HG02970 (cell line): Measurements from ENCODE around the gene RMND1.
"Not testable (repeated sequence)": the region's sequence is repeated elsewhere in the genome, so short reads cannot be mapped to it uniquely, and the experiment has no call there.

ENCODE experiments used
- ATAC-seq: cut with Tn5 transposase; IDR thresholded peaks from one replicate; pipeline ENCODE4 v1.9.1; 2021; ENCODE audit warnings: mild to moderate bottlenecking, moderate library complexity, moderate number of reproducible peaks; ENCODE audit not compliant: unreplicated experiment, low FRiP score

Gene RMND1

DNA sequence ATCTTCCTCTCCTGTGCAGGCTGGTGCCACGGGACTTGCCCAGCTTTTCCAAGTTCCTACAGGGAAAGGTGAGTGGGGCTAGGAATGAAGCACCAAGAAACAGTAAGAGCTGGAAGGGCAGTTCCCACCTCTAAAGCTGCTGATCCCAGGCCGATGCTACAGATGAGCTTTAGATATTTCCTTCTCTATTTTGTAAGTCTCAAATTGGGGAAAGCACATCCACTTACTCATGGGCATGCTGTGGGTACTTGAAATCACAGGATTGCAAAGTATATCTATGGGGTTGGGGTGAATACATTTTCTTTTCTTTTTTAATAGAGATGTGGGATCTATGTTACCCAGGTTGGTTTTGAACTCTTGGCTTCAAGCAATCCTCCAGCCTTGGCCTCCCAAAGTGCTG lies 63.7 kb downstream of the RMND1 start:
- no peak for ATAC-seq

DNA sequence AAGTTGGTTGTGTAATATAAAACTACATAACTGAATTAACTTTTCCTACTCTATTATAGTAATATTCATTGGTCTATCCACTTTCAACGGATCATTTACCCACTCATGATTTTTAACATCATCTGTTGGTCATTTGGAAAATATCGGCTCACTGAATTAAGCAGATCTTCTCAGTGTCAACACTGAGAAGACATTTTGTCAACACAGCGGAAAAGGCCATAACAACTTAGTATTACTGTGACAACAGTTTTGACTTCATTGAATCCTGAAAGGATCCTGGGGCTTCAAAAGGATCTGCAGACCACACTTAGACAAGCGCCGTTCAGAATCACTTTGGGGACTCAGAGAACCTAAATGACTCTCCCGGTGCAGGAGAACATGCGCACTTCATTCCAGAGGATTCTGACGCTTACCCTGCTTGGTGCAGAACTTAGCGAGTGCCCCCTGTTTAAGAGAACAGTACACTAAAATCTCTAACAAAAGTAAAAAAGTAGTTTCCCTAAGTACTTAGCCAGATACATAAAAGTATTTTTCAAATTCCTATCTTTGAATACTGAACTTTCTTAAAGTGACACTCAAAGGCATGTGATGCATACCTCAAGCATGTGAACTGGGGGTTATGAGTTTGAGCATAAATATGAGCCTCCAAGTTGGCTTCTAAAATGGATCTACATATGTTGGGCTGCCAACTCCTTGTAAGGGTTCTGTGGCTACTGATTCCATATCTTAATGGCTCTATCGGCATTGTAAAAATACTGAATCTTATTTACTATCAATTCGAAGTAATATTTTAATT lies 64.6 kb downstream of the RMND1 start:
- no peak for ATAC-seq

DNA sequence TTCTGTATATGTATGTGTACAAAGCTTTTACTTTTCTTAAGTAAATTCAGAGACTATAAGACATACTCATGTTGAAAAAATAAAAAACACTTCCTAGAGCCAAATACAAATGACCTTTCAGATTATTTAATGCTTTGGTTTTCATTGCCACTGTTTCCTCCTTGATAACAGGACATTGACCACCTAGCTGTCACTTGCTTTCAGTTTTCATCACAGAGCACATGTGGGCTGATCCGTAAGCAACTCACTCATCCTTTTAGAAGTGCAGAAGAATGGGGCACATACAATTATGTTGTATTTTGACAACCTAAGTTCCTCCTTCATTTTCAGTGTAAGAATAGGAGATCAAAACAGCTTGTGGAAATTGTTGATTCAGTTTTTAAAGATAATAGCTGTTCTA lies 66.7 kb downstream of the RMND1 start:
- ATAC-seq, result no peak

DNA sequence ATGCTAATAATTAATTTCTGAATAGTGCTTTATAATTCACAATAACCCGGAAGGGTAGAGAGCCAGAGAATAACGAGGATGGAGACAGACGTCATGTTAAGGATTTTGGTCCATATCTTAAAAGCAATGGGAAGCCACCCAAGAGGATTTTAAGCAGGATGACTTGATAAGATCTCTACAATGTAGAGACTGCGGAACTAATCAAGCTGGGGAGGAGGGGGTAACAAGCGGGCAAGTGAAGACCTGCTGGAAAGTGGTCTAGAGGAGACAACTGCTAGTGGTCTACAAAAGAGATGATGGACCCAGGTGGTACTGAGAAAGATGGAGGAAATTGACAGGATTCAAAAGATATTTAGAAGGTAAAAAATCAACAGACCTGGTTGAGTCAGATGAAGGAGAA lies 67.8 kb downstream of the RMND1 start:
- no peak for ATAC-seq

DNA sequence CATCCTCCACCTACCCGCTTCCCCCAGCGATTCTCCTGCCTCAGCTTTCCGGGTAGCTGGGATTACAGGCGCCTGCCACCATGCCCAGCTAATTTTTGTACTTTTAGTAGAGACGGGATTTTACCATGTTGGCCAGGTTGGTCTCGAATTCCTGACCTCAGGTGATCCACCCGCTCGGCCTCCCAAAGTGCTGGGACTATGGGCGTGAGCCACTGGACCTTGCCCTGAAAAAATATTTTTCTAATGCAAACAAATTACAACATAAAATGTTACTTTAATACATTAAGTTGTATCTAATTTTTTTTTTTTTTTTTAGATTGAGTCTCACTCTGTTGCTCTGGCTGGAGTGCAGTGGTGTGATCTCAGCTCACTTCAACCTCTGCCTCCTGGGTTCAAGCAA lies 69.3 kb downstream of the RMND1 start:
- not testable (repeated sequence) for ATAC-seq

DNA sequence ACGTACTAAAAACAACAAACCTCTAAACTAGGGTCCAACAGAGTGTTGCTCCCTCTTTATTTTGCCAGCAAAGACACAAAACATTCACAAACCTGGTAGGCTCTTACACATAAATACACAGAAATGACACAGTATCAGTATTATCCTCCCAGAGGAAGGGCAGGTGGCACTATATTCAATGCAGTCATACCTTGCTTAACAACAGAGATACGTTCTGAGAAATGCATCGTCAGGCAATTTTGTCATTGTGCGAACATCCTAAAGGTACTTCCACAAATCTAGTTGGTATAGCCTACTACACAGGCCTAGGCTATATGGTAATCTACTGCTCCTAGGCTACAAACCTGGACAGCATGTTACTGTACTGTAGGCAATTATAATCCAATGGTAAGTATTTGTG lies 70.2 kb downstream of the RMND1 start:
- no peak for ATAC-seq

DNA sequence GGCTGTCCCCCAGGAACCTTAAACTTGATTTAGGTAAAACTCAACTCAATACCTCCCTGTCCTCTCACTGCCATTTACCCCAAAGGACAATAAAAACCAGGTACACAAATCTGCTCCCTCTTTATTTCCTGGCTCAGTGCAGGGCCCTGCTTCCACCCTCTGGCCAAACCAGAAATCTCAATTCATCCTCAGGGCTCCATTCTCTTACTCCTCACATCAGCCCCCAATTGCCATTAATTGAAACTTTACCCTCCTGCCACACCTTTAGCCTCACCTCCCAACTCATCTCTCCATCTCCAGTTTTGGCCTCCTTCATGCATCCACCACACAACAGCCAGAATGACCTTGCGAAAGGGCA lies 71.1 kb downstream of the RMND1 start:
- no peak for ATAC-seq

DNA sequence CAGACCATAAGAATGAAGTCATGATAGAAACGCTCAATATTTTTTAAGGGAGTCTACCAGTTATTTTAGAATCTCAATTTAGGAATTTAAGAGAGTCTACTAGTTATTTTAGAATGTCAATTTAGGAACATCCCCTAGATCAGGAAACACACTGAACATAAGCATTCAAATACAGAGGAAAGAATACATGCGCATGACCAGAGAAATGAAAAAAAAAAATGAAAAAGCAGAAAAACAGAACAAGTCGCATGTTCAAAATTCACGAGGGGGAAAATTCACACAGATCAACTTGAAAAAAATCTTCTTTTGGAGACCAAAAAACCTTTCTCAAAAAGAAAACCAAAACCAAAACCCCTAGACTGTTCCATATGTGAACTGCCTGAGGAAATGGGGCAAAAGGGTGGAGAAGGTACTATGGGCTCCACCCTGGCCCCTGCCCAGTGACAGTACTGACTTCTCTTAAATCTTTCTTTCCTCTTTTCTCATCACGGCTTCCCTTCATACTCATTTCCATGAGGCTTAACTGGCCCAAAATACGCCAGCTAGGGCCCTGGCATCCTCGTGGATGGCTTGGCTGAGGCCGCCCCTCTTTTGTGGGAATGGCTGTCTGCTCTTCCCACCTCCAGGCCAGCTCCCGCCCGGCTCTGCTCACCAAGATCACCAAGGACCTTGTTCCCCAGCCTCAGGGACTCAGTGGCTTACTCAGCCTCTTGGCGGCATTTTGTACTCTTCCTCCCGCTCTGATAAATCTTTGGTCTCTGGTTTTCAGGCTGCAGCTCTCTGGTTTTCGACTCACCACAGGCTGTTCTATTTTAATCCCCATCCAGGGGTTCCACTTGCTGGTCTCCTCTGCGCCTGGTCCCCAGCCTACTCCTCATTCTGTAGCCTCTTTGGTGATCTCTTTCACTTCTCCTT lies 71.7 kb downstream of the RMND1 start:
- no peak for ATAC-seq

DNA sequence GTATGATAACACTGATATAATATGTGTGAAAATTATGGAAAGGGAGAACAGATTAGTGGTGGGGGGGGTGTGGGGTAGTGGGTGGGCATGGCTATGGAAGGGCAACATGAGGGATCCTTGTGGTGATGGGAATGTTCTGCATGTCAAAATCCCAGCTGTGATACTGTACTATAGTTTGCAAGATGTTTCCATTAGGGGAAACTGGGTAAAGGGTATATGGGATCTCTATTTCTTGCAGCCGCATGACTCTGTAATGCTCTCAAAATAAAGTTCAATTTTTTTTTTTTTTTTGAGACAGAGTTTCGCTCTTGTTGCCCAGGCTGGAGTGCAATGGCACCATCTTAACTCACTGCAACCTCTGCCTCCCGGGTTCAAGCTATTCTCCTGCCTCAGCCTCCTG lies 74.8 kb downstream of the RMND1 start:
- ATAC-seq, result no peak

DNA sequence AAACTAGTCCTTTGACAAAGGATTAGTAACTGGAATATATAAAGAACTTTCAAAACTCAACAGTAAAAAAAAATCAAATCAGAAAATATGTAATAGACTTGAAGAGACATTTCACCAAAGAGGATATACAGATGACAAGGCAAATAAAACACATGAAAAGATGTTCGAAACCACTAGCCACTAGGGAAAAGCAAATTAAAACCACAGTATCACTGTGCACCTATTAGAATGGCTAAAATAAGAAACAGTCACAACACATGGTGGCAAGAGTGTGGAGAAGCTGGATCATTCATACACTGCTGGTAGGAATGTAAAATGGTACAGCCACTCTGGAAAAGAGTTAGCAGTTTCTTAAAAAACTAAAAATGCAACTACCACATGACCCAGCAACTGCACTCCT lies 75.5 kb downstream of the RMND1 start:
- no peak for ATAC-seq

DNA sequence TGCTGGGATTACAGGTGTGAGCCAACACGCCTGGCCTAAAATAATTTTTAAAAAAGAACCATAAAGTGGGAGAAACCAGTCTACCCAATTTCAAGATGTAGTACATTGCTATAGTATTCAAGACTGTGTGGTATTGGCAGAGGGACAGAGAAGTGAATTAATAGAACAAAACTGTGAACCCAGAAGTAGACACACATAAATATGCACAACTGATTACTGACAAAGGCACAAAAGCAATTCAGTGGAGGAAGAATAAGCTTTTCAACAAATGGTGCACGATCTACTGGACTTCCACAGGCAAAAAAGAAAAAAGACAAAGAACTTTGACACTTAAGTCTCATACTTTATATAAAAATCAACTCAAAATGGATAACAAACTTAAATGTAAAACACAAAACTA lies 76.1 kb downstream of the RMND1 start:
- no peak for ATAC-seq

DNA sequence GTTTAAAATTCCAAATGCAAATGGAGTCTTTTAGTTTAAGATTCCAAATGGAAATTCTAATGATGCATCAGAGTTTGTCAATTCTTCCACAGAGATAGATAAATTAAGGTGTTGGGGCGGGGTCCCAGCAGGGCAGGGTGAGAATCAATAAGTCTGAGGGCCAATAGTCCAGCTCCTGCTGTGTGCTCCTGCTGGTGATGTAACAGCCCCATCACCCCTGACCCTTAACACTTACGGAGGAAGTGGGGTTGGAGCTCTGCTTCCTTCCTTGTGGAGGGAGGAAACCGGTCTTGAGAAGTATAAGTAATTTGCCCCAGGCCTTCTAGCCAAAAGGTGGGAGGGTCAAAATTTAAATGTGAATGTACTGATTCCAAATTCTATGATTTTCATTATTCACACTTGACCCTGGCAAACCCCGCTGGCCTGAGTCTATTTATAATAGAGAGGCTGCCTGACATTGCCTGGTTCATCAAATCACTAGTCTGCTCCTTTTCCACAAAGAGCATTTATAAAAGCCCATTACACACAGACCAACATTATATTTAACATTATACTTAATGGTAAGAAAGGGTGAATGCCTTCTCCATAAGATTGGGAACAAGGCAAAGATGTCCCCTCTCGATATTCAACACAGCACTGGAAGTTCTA lies 77.8 kb downstream of the RMND1 start:
- no peak for ATAC-seq

DNA sequence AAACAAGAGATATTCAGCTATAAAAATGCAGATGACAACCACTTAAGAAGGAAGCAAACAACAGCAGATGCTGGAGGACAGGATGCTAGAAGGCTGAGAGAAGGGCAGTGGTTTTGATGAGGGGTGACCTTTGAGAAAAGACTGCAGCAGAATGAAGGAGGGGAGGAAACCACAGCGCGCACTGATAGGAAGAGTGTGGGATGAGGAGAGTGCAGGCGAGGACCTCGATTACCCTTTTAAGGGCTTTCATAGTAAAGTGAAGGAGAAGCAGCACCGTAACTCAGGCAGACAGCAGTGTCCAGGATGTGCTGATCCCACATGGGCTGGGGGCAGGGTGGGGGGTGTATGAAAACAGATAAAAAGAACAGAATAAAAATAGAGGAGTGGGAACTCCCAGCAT lies 79.8 kb downstream of the RMND1 start:
- no peak for ATAC-seq

DNA sequence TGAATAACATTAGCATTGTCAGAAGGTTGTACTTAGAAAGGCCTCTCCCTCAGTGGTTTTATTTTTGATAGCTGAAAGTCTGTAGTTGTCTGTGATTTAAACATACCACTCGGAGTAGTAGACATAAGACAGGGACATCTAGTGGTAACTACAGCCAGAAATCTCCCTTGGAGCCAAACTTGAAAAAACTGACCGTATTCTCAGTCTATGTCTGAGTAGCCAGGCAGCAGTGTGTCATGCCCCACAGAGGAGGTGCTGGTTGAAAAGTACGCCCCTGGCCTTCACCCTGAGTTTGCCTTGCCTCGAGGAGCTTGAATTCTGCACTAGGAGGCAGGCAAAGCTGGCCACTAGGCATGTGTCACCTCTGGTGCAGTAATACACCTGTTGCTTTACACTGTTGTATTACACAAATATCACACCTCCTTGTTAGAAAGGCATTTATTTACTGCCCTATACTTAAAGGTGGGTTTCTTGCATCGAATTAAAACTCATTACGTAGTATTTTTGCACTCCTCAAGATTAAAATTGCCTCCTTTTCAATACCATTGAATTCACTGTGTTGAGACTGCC lies 81.3 kb downstream of the RMND1 start:
- no peak for ATAC-seq

DNA sequence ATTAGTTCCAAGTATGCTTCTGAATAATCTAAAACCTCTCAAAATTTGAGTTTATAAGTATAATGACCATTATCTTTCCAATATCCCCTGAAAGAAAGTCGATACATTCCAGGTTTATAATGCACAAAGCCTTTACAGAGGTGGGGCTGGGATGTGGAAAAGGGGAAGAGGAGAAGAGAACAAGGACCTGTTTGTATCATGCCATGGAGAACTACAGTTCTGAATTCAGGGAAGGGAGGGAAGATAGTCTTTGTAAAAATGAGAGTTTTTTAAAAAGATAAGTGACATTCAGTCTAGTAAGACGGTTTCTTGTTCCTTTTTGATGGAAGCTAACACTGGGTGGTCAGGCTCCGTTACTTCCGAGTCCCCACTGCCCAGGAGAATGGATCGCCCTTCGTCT lies 86.7 kb downstream of the RMND1 start:
- ATAC-seq, result no peak

DNA sequence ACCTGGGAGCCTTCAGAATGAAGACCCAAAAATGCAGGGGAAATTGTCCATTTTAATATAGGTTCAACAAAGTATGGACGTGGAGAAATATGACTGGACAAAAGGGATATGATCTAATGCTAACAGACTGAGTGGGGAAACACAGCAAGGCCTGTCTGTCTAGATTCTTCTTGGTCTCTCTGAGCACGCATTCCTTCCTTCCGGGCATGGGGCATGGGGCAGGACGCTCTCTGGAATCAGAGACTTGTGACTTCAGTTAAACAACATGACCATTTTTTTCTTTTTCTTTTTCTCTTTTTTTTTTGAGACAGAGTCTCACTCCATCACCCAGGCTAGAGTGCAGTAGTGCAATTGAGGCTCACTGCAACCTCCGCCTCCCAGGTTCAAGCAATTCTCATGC lies 92.4 kb downstream of the RMND1 start:
- ATAC-seq, result no peak

DNA sequence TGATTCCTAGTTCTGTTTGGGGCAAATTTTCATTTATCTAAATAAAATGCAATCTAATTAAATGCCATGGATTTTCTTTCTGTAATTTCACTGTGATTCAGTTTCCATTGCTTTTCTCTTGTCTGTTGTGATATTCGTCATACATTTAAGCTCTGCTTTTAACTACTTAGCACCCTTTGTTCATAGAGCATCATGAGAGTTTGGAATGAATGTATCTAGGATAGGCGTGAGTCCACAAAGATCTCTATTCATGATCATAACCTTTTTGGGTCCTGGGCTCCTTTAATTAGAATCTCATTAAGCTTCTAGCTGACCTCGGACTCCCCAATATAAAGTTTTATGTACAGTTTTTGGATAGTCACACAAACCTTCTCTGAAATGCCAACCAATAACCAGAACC lies 93.5 kb downstream of the RMND1 start:
- no peak for ATAC-seq

DNA sequence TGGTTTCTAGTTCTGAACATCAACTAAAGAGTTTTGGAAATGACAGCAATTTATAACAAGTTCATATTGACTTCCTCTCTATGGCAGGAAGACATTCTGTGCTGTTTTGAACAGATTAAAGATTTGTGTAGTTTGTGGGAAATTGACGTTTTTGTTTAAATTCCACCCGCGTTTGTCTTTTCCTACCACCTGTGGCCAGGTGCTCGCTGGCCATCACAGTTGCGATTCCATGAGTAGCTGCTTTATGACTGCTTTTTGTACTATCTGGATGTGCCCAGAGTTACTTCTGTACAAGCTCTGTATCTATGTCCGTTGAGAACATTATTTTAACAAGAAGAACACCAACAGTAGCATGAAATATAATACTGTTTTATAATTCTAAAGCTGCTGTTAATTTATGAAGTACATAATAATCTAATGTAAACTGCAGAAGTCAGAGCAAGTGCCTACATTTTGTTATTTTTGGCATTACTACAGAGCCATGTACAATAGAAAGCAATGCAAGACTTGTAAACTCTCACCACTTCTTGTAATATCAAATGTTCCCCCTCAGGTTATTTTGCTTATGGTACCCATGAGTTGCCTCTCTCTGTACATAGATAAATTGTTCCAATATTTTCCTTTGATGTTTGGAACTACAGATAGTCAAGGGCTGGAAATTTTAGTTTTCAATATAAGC lies 94.0 kb downstream of the RMND1 start:
- ATAC-seq, result no peak

DNA sequence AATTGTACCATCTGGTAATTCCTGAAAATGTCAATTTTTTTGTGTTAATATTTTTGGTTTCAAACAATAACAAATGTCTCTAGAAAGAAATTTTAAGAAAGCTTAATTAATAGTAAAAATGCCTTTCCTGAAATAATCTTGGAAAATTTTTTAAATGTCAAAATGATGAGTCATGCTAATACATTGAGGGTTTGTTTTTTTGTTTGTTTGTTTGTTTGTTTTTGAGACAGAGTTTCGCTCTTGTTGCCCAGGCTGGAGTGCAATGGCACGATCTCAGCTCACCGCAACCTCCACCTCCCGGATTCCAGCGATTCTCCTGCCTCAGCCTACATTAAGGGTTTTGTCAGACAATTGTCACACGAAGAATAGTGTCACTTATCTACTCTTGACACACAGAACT lies 94.9 kb downstream of the RMND1 start:
- ATAC-seq, result not testable (repeated sequence)
